Measurements from ENCODE around the gene CMAS.

- TF ChIP-seq CTCF (IDR thresholded peaks at IDR 0.05; ENCODE audit: borderline replicate concordance, extremely low read depth, low read length, poor library complexity, severe bottlenecking), result no peak
- TF ChIP-seq EZH2 (IDR thresholded peaks at IDR 0.05; ENCODE audit: borderline replicate concordance, low read depth, low read length, severe bottlenecking), result no peak
Measured at GRCh38 chr12:22051114-22051698, 5.2 kb downstream of the CMAS start.
